SK-N-SH (cell line): ENCODE results near the gene TMEM126B. TPM values are rescaled to one million over a fixed set of nuclear protein-coding genes. Genes with fewer than 3 reads are reported as not detected.
A peak's percentile ranks its signal among the peaks of the same experiment; 100 is the strongest.

Experiments used
- CTCF ChIA-PET: fragments of 300-600, 350-600 bp; formaldehyde crosslinking; extraction: SDS; loops from one replicate; lab custom pipeline; 2021; lab: Yijun Ruan, JAX
- POLR2A ChIA-PET: fragments of 350-600 bp; sonication (Branson Sonifier 250); formaldehyde crosslinking; extraction: SDS; loops from one replicate; lab custom pipeline; 2020; ENCODE audit warnings: antibody characterized with exemption, inconsistent platforms; lab: Yijun Ruan, JAX
- DNase-seq: peaks from one replicate; pipeline ENCODE4 v3.0.0; 2012
- H2AFZ ChIP-seq: fragments of 200-600 bp; sonication (generic); 2 replicates; pipeline ENCODE4 v1.8.1; 2016; ENCODE audit warnings: antibody characterized with exemption, mild to moderate bottlenecking, low read depth
- H3F3A ChIP-seq: fragments of 200-600 bp; sonication (generic); replicated peaks from 2 replicates; pipeline ENCODE3; 2016; ENCODE audit warnings: antibody characterized with exemption, mild to moderate bottlenecking; ENCODE audit not compliant: insufficient read depth
- H3K27ac ChIP-seq, 2 experiments: fragments of 200-500 bp in 1 of 2; fragments of 200-600 bp in 1 of 2; sonication (Bioruptor generic) in 1 of 2; sonication (generic), shearing (Covaris generic) in 1 of 2; 2 replicates each; pipeline versions ENCODE4 v1.5.1 to v1.6.1; 2014 to 2016; ENCODE audit warnings: low read depth in 2 of 2, inconsistent platforms in 1 of 2, low read length in 1 of 2, mild to moderate bottlenecking in 1 of 2, mixed read lengths in 1 of 2
- H3K27me3 ChIP-seq: fragments of 200-600 bp; sonication (generic), shearing (Covaris generic); 2 replicates; pipeline ENCODE4 v1.6.1; 2016; ENCODE audit warnings: mixed run types; ENCODE audit not compliant: insufficient read depth
- H3K36me3 ChIP-seq, 2 experiments: fragments of 200-500 bp in 1 of 2; fragments of 200-600 bp in 1 of 2; sonication (Bioruptor generic) in 1 of 2; sonication (generic) in 1 of 2; replicated peaks in 1 of 2; 2 replicates each; pipeline versions ENCODE3 to v1.5.1; 2014 to 2016; ENCODE audit warnings: low read length in 1 of 2, mild to moderate bottlenecking in 1 of 2; ENCODE audit not compliant: insufficient read depth in 2 of 2, control insufficient read depth in 1 of 2
- H3K4me1 ChIP-seq, 2 experiments: fragments of 200-500 bp in 1 of 2; fragments of 200-600 bp in 1 of 2; sonication (Bioruptor generic) in 1 of 2; sonication (generic), shearing (Covaris generic) in 1 of 2; 2 replicates each; pipeline versions ENCODE4 v1.5.1 to v1.6.1; 2014 to 2016; ENCODE audit warnings: low read depth in 1 of 2, low read length in 1 of 2, mixed run types in 1 of 2; ENCODE audit not compliant: insufficient read depth in 2 of 2, control insufficient read depth in 1 of 2
- H3K4me2 ChIP-seq: fragments of 200-600 bp; sonication (generic), shearing (Covaris generic); 2 replicates; pipeline ENCODE4 v1.6.1; 2017; ENCODE audit warnings: mixed run types
- H3K4me3 ChIP-seq, 2 experiments: fragments of 200-500 bp in 1 of 2; fragments of 200-600 bp in 1 of 2; sonication (Bioruptor generic) in 1 of 2; sonication (generic), shearing (Covaris generic) in 1 of 2; 2 replicates each; pipeline versions ENCODE4 v1.5.1 to v1.8.1; 2014 to 2016; ENCODE audit warnings: low read depth in 2 of 2, inconsistent platforms in 1 of 2, low read length in 1 of 2, mild to moderate bottlenecking in 1 of 2, mixed read lengths in 1 of 2, moderate library complexity in 1 of 2
- H3K79me2 ChIP-seq: fragments of 200-600 bp; sonication (generic); 2 replicates; pipeline ENCODE4 v1.8.1; 2017; ENCODE audit warnings: mild to moderate bottlenecking; ENCODE audit not compliant: insufficient read depth
- H3K9ac ChIP-seq: fragments of 200-600 bp; sonication (generic); 2 replicates; pipeline ENCODE4 v1.6.1; 2017; ENCODE audit warnings: mixed run types
- H3K9me2 ChIP-seq: fragments of 200-600 bp; sonication (generic); 2 replicates; pipeline ENCODE4 v1.6.1; 2017; ENCODE audit warnings: mixed run types
- H3K9me3 ChIP-seq: fragments of 200-600 bp; sonication (generic); 2 replicates; pipeline ENCODE4 v1.6.1; 2017; ENCODE audit warnings: mixed run types, mild to moderate bottlenecking, moderate library complexity
- H4K20me1 ChIP-seq: fragments of 200-600 bp; sonication (generic); 2 replicates; pipeline ENCODE4 v1.6.1; 2017; ENCODE audit warnings: mild to moderate bottlenecking, mixed run types; ENCODE audit not compliant: insufficient read depth
- ELF1 ChIP-seq: IDR thresholded peaks from 2 replicates; pipeline ENCODE4 v1.4.0; 2012
- FOXJ3 ChIP-seq: sonication (generic); formaldehyde crosslinking; IDR thresholded peaks from 2 replicates; pipeline ENCODE4 v1.5.1; 2020; ENCODE audit warnings: mild to moderate bottlenecking, missing genetic modification reagents
- FOXM1 ChIP-seq: IDR thresholded peaks from 2 replicates; pipeline ENCODE4 v1.4.0; 2012; ENCODE audit warnings: low read depth, mild to moderate bottlenecking
- GATA2 ChIP-seq: sonication (generic); formaldehyde crosslinking; IDR thresholded peaks from 2 replicates; pipeline ENCODE4 v1.5.0; 2020; ENCODE audit warnings: mild to moderate bottlenecking, missing genetic modification reagents
- MEF2A ChIP-seq: IDR thresholded peaks from 2 replicates; pipeline ENCODE4 v1.4.0; 2012; ENCODE audit warnings: low read depth, borderline replicate concordance
- NFIC ChIP-seq: IDR thresholded peaks from 2 replicates; pipeline ENCODE4 v1.4.0; 2012; ENCODE audit warnings: borderline replicate concordance
- NRF1 ChIP-seq: IDR thresholded peaks from 2 replicates; pipeline ENCODE4 v1.6.1; 2012; ENCODE audit warnings: low read depth, mild to moderate bottlenecking, low read length
- RFX5 ChIP-seq: IDR thresholded peaks from 2 replicates; pipeline ENCODE4 v1.6.1; 2012; ENCODE audit warnings: mild to moderate bottlenecking, improper control_type of control experiment, low read length
- TCF12 ChIP-seq: IDR thresholded peaks from 2 replicates; pipeline ENCODE4 v1.4.0; 2012
- TEAD4 ChIP-seq: IDR thresholded peaks from 2 replicates; pipeline ENCODE4 v1.4.0; 2012; ENCODE audit warnings: mild to moderate bottlenecking, borderline replicate concordance; ENCODE audit not compliant: insufficient read depth
- USF2 ChIP-seq: fragments of 150-350 bp; IDR thresholded peaks from 2 replicates; pipeline ENCODE4 v1.6.1; 2017; ENCODE audit warnings: antibody characterized with exemption, low read length, low read depth, borderline replicate concordance
- YY1 ChIP-seq: IDR thresholded peaks from 2 replicates; pipeline ENCODE4 v1.4.0; 2012; ENCODE audit warnings: low read depth, mild to moderate bottlenecking
- WGBS: methylation state at CpG from one replicate; pipeline ENCODE4 v1.1.6; 2017; ENCODE audit warnings: low lambda C conversion rate; 5-methylcytosine and 5-hydroxymethylcytosine counted together
- polyA plus RNA-seq, 3 experiments: library from polyadenylated mRNA; depleted of rRNA; stranded (reverse); fragments of >200 nt; gene quantifications; 2 replicates each; pipeline ENCODE4 v1.2.3, GENCODE V29; 2012
- TF ChIP-seq, protein P1 (sequence below): IDR thresholded peaks from 2 replicates; pipeline ENCODE4; 2012
- TF ChIP-seq, protein P2 (sequence below): fragments of 200-600 bp; sonication (generic); IDR thresholded peaks from 2 replicates; pipeline ENCODE4 v1.6.1; 2017; ENCODE audit warnings: antibody characterized with exemption, mild to moderate bottlenecking, moderate library complexity

TMEM126B gene
- polyA plus RNA-seq, 1 of the 3 experiments (the other 2 are of a cell fraction), result 27.7 TPM

DNA sequence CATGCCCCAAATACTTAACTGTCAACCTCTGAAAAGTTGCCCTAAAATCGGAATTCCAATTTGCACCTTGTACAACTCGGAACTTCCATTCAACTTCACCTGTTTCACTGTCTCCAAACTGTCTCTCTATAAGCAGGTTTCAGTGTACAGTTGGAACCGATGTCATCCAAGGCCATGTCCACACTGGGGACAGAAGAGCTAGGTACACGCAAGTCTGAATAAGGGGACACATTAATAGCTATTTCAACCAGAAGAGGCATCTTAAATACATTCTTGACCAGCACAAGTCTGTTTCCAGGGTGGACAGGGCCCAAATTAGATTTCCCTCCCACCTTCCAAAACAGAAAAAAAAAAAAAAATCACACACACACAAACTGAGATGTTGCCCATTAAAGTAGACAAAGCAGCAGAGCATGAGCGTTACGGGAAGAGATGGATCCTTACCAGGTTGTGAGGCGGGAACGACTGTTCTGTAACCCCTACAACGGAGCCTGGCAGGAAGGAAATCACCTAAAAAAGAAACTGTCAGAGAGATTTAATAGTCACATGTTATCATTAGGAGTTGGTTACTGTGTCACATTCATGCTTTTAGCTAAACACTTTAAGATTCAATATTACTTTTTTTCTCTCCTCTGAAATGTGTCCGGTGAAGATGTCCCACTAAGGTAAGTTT is 34.8 kb downstream of the TMEM126B start:
- ChIA-PET POLR2A (interaction anchor here (1.6 to 2.9 kb wide), 2 partner anchors 9 to 15 kb away, joined by 4 to 23 read pairs; partner anchors contain the start of gene TMEM126A), CTCF (interaction anchor here (0.8 to 2.9 kb wide), 6 partner anchors 12 to 531 kb away, joined by 3 to 15 read pairs (median 3); partner anchors contain the start of gene TMEM126A)
- Histone ChIP-seq H3K79me2 (peaks cover 65% of the 10 kb centered on the region), H3K36me3 (peaks cover 52% of the 10 kb centered on the region in 2 experiments), H3K4me3 (peak overlapping the region; percentile 94 to 95), H3F3A (no peaks in the 10 kb centered on the region), H3K9me3 (no peaks in the 10 kb centered on the region), H3K4me2 (peak overlapping the region; percentile 86), H3K9me2 (0 out of 2 replicates have a peak, but pooled peaks cover 3% of the 10 kb centered on the region), H3K27me3 (no peaks in the 10 kb centered on the region), H3K9ac (peak overlapping the region; percentile 99), H4K20me1 (peaks cover 59% of the 10 kb centered on the region), H3K27ac (peak overlapping the region; percentile 3 to 95; a peak in 2 of 4 replicates), H2AFZ (no peak overlapping the region), H3K4me1 (peaks cover 14 to 33% of the 10 kb centered on the region in 2 experiments; a peak in 3 of 4 replicates)
- no peak for DNase-seq
- no peak for TF ChIP-seq RFX5
- TF ChIP-seq, protein P1, sequence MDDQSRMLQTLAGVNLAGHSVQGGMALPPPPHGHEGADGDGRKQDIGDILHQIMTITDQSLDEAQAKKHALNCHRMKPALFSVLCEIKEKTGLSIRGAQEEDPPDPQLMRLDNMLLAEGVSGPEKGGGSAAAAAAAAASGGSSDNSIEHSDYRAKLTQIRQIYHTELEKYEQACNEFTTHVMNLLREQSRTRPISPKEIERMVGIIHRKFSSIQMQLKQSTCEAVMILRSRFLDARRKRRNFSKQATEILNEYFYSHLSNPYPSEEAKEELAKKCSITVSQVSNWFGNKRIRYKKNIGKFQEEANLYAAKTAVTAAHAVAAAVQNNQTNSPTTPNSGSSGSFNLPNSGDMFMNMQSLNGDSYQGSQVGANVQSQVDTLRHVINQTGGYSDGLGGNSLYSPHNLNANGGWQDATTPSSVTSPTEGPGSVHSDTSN, result no peak
- no peak for TF ChIP-seq NFIC
- TF ChIP-seq, protein P2, sequence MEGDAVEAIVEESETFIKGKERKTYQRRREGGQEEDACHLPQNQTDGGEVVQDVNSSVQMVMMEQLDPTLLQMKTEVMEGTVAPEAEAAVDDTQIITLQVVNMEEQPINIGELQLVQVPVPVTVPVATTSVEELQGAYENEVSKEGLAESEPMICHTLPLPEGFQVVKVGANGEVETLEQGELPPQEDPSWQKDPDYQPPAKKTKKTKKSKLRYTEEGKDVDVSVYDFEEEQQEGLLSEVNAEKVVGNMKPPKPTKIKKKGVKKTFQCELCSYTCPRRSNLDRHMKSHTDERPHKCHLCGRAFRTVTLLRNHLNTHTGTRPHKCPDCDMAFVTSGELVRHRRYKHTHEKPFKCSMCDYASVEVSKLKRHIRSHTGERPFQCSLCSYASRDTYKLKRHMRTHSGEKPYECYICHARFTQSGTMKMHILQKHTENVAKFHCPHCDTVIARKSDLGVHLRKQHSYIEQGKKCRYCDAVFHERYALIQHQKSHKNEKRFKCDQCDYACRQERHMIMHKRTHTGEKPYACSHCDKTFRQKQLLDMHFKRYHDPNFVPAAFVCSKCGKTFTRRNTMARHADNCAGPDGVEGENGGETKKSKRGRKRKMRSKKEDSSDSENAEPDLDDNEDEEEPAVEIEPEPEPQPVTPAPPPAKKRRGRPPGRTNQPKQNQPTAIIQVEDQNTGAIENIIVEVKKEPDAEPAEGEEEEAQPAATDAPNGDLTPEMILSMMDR, result no peak
- no peak for TF ChIP-seq TCF12
- no peak for TF ChIP-seq FOXM1
- no peak for TF ChIP-seq MEF2A
- TF ChIP-seq YY1, result no peak
- TF ChIP-seq NRF1, result no peak
- TF ChIP-seq USF2, result no peak
- TF ChIP-seq ELF1, result no peak
- no peak for TF ChIP-seq FOXJ3 (CRISPR knock-in tag)
- no peak for TF ChIP-seq GATA2 (CRISPR knock-in tag)
- TF ChIP-seq TEAD4, result no peak
- WGBS, result 2% methylated on average over 10 of the region's 10 CpGs
